ENCODE results near the gene TXNDC12. TPM values are rescaled to one million over a fixed set of nuclear protein-coding genes. Genes with fewer than 3 reads are reported as not detected.
"Not testable (repeated sequence)": the region's sequence is repeated elsewhere in the genome, so short reads cannot be mapped to it uniquely, and the experiment has no call there.

The TXNDC12 gene
- total RNA-seq, 5 donors from 2014 or later (not counting 1 experiment from before 2014, with no cell fraction given): 26.1 to 44.8 (median 40.3) TPM

DNA sequence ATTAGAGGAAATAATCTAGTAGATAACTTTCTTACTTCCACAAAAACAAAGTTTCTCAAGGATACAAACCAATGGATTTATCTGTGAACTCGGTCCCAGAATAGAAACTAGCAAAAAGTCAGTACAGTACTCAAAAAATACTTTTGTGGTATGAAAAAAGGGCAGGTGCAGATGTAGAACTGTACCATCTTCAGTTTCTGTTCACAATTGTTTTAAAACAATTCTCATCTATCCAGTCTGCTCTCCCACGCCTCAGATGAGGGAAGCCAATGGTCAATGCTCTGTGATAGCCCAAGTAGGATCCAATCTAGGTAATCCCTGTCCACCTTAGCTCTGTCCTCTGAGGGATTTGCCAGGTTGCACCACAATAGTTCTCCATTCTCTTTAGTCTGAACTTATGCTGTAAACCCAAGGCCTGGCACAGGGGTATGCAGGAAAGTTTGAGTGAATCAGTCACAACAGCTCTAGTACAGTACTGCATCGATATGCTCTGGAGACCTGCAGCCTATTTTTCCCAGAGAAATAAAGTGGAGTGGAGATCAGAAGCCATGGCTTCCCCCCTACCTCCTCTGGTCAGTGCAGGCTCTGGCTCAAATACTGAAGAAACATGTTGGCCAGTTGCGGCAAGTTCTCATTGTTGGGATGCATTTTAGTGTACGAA is 22.7 kb downstream of the TXNDC12 start:
- peak overlapping the region; percentile 92 to 96 (median 93) for H3K4me3 Mint-ChIP-seq
- no peaks in the 10 kb centered on the region for H3K27me3 Mint-ChIP-seq
- POLR2A ChIA-PET: no interaction called here
- Histone ChIP-seq H3K4me3 (ENCODE audit: control insufficient read depth in 1 of 2, extremely low read depth in 1 of 2, low read length in 1 of 2) (peak overlapping the region; percentile 86 to 95), H3K27ac (ENCODE audit: low read length) (no peak overlapping the region), H3K27me3 (replicated peaks in 1 of 2; ENCODE audit: control insufficient read depth in 2 of 2, extremely low read depth in 1 of 2, insufficient read depth in 2 of 2, low read length in 1 of 2) (no peaks in the 10 kb centered on the region), H3K36me3 (ENCODE audit: control insufficient read depth in 2 of 2, extremely low read depth in 1 of 2, insufficient read depth in 1 of 2, low read length in 1 of 2) (peaks cover 0 to 7% of the 10 kb centered on the region in 2 donors), H3K9me3 (no peaks in the 10 kb centered on the region), H3K4me1 (ENCODE audit: control insufficient read depth in 1 of 2, extremely low read depth in 1 of 2, insufficient read depth in 2 of 2, low read length in 2 of 2) (peaks cover 12 to 30% of the 10 kb centered on the region in 2 experiments)
- H3K36me3 Mint-ChIP-seq: peaks cover 23% of the 10 kb centered on the region
- peaks cover 40 to 42% (median 42%) of the 10 kb centered on the region in 3 donors for H3K4me1 Mint-ChIP-seq
- peak in 1 of 35 experiments; percentile 9 for DNase-seq
- ATAC-seq (replicated peaks in 1 of 4): no peak
- peak overlapping the region in 1 of 2 donors; percentile 95 for H3K27ac Mint-ChIP-seq
- no peaks in the 10 kb centered on the region for H3K9me3 Mint-ChIP-seq
- CTCF ChIA-PET: no interaction called here
- 40% methylated on average over 3 of the region's 5 CpGs for WGBS (ENCODE audit: insufficient coverage)

DNA sequence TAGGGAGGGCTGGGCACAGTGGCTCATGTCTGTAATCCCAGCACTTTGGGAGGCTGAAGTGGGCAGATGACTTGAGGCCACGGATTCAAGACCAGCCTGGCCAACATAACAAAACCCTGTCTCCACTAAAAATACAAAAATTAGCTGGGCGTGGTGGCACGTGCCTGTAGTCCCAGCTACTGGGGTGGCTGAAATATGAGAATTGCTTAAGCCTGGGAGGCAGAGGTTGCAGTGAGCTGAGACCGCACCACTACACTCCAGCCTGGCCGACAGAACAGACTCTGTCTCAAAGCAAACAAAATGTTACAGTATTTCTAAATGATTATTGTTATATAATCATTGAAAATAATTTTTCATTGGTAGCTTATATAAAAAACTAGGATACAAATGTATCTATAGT is 26.2 kb downstream of the TXNDC12 start:
- Histone ChIP-seq H3K36me3 (ENCODE audit: control insufficient read depth in 2 of 2, extremely low read depth in 1 of 2, insufficient read depth in 1 of 2, low read length in 1 of 2) (peaks cover 11 to 27% of the 10 kb centered on the region in 2 donors), H3K4me1 (ENCODE audit: control insufficient read depth in 1 of 2, extremely low read depth in 1 of 2, insufficient read depth in 2 of 2, low read length in 2 of 2) (peaks cover 12 to 28% of the 10 kb centered on the region in 2 experiments)
- H3K27me3 Mint-ChIP-seq; H3K4me3 ChIP-seq (ENCODE audit: control insufficient read depth in 1 of 2, extremely low read depth in 1 of 2, low read length in 1 of 2); ATAC-seq (replicated peaks in 1 of 4); H3K27ac ChIP-seq (ENCODE audit: low read length); DNase-seq; POLR2A ChIA-PET; H3K4me3 Mint-ChIP-seq; H3K9me3 ChIP-seq; H3K27ac Mint-ChIP-seq; H3K9me3 Mint-ChIP-seq; CTCF ChIA-PET; H3K27me3 ChIP-seq (replicated peaks in 1 of 2; ENCODE audit: control insufficient read depth in 2 of 2, extremely low read depth in 1 of 2, insufficient read depth in 2 of 2, low read length in 1 of 2): not testable (repeated sequence)
- H3K4me1 Mint-ChIP-seq: peaks cover 35 to 39% (median 37%) of the 10 kb centered on the region in 3 donors
- H3K36me3 Mint-ChIP-seq: peaks cover 35% of the 10 kb centered on the region
- WGBS (ENCODE audit: insufficient coverage): no CpG with 5 or more reads among the region's 5 CpGs

DNA sequence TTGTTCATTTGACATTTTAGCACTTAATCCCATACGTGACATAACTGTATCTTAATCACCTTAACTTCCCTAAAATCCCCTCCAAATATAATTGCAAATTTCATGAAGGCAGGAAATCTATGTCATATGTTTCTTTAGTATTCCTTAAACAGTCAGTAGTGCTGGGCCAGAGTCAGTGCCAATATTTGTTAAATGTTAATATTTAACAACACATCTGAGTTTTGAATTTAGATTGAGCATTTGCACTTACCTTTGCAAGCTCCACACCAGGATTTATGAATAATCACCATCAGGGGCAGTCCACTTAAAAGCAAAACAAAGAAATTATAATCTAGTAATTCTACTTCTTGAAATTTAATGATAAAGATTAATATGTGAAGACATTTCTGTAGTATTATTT is 26.7 kb downstream of the TXNDC12 start:
- Histone ChIP-seq H3K36me3 (ENCODE audit: control insufficient read depth in 2 of 2, extremely low read depth in 1 of 2, insufficient read depth in 1 of 2, low read length in 1 of 2) (peaks cover 12 to 32% of the 10 kb centered on the region in 2 donors), H3K27me3 (replicated peaks in 1 of 2; ENCODE audit: control insufficient read depth in 2 of 2, extremely low read depth in 1 of 2, insufficient read depth in 2 of 2, low read length in 1 of 2) (no peaks in the 10 kb centered on the region), H3K9me3 (no peaks in the 10 kb centered on the region), H3K4me1 (ENCODE audit: control insufficient read depth in 1 of 2, extremely low read depth in 1 of 2, insufficient read depth in 2 of 2, low read length in 2 of 2) (peaks cover 10 to 25% of the 10 kb centered on the region in 2 experiments), H3K27ac (ENCODE audit: low read length) (no peak overlapping the region), H3K4me3 (ENCODE audit: control insufficient read depth in 1 of 2, extremely low read depth in 1 of 2, low read length in 1 of 2) (no peak overlapping the region)
- ATAC-seq (replicated peaks in 1 of 4) (no peak), DNase-seq (no peak)
- H3K27me3 Mint-ChIP-seq: no peaks in the 10 kb centered on the region
- H3K4me3 Mint-ChIP-seq: no peak overlapping the region
- CTCF ChIA-PET: no interaction called here
- H3K27ac Mint-ChIP-seq: no peak overlapping the region
- peaks cover 41% of the 10 kb centered on the region for H3K36me3 Mint-ChIP-seq
- POLR2A ChIA-PET: no interaction called here
- WGBS (ENCODE audit: insufficient coverage): no CpG with 5 or more reads among the region's 1 CpG
- no peaks in the 10 kb centered on the region for H3K9me3 Mint-ChIP-seq
- H3K4me1 Mint-ChIP-seq: peaks cover 33 to 34% (median 34%) of the 10 kb centered on the region in 3 donors

GRCh38 chr1:52026278-52026677 is 28.7 kb downstream of the TXNDC12 start:
- peaks cover 49% of the 10 kb centered on the region for H3K36me3 Mint-ChIP-seq
- H3K27me3 ChIP-seq (replicated peaks in 1 of 2; ENCODE audit: control insufficient read depth in 2 of 2, extremely low read depth in 1 of 2, insufficient read depth in 2 of 2, low read length in 1 of 2): no peaks in the 10 kb centered on the region
- H3K27ac ChIP-seq (ENCODE audit: low read length): no peak overlapping the region
- peaks cover 0 to 10% of the 10 kb centered on the region in 2 experiments for H3K4me1 ChIP-seq (ENCODE audit: control insufficient read depth in 1 of 2, extremely low read depth in 1 of 2, insufficient read depth in 2 of 2, low read length in 2 of 2)
- ChIA-PET CTCF (no interaction called here), POLR2A (interaction anchor here in 1 of 2 donors (0.6 kb wide), 1 partner anchor 189 kb away, joined by 5 read pairs; no protein-coding TSS in a partner anchor)
- H3K4me3 ChIP-seq (ENCODE audit: control insufficient read depth in 1 of 2, extremely low read depth in 1 of 2, low read length in 1 of 2): no peak overlapping the region
- no peaks in the 10 kb centered on the region for H3K9me3 ChIP-seq
- no peak overlapping the region for H3K4me3 Mint-ChIP-seq
- WGBS (ENCODE audit: insufficient coverage): 92% methylated on average over 2 of the region's 2 CpGs
- no peak overlapping the region for H3K27ac Mint-ChIP-seq
- ATAC-seq (replicated peaks in 1 of 4) (no peak), DNase-seq (no peak)
- no peaks in the 10 kb centered on the region for H3K27me3 Mint-ChIP-seq
- peaks cover 17 to 19% (median 17%) of the 10 kb centered on the region in 3 donors for H3K4me1 Mint-ChIP-seq
- no peaks in the 10 kb centered on the region for H3K9me3 Mint-ChIP-seq
- H3K36me3 ChIP-seq (ENCODE audit: control insufficient read depth in 2 of 2, extremely low read depth in 1 of 2, insufficient read depth in 1 of 2, low read length in 1 of 2): peaks cover 12 to 44% of the 10 kb centered on the region in 2 donors

DNA sequence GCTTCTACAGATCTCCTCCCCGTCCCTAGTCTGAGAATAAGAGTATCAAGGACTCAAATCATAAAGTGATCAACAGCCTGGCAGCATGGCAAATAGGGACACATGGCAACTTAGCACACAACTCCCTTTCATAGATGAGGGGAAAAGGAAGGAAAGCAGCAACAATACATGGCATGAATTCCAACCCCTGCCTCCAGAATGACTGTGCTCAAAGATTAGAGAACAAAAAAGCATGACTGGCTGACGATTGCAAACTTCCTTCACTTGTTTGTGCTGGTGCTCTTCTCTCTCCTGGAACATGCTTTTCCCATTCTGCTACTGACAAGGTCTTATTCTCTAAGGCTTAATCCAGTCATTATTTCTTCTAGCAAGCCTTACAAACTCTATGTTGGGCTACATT is 32.9 kb downstream of the TXNDC12 start:
- Histone ChIP-seq H3K4me3 (ENCODE audit: control insufficient read depth in 1 of 2, extremely low read depth in 1 of 2, low read length in 1 of 2) (no peak overlapping the region), H3K27me3 (replicated peaks in 1 of 2; ENCODE audit: control insufficient read depth in 2 of 2, extremely low read depth in 1 of 2, insufficient read depth in 2 of 2, low read length in 1 of 2) (no peaks in the 10 kb centered on the region), H3K4me1 (ENCODE audit: control insufficient read depth in 1 of 2, extremely low read depth in 1 of 2, insufficient read depth in 2 of 2, low read length in 2 of 2) (no peaks in the 10 kb centered on the region), H3K9me3 (no peaks in the 10 kb centered on the region), H3K36me3 (ENCODE audit: control insufficient read depth in 2 of 2, extremely low read depth in 1 of 2, insufficient read depth in 1 of 2, low read length in 1 of 2) (peaks cover 12 to 51% of the 10 kb centered on the region in 2 donors), H3K27ac (ENCODE audit: low read length) (no peak overlapping the region)
- ATAC-seq (replicated peaks in 1 of 4) (no peak), DNase-seq (no peak)
- POLR2A ChIA-PET: no interaction called here
- no peaks in the 10 kb centered on the region for H3K27me3 Mint-ChIP-seq
- H3K4me1 Mint-ChIP-seq: peaks cover 0 to 4% (median 0%) of the 10 kb centered on the region in 3 donors
- CTCF ChIA-PET: interaction anchor here in 1 of 2 donors (0.7 kb wide), 1 partner anchor 63 kb away, joined by 4 read pairs; no protein-coding TSS in a partner anchor
- no peak overlapping the region for H3K4me3 Mint-ChIP-seq
- H3K9me3 Mint-ChIP-seq: no peaks in the 10 kb centered on the region
- H3K36me3 Mint-ChIP-seq: peaks cover 50% of the 10 kb centered on the region
- H3K27ac Mint-ChIP-seq: no peak overlapping the region
- WGBS (ENCODE audit: insufficient coverage): 86% methylated on average over 1 of the region's 2 CpGs

GRCh38 chr1:52008071-52008809 is 46.8 kb downstream of the TXNDC12 start:
- CTCF ChIA-PET: interaction anchor here in 1 of 2 donors (0.5 to 0.6 kb wide), 2 partner anchors 18 to 38 kb away, joined by 4 to 5 read pairs; partner anchors contain the start of gene RAB3B
- no CpG with 5 or more reads among the region's 7 CpGs for WGBS (ENCODE audit: insufficient coverage)
- ATAC-seq (replicated peaks in 1 of 4): no peak

More at GRCh38 chr1:52008071-52008809, 46.8 kb downstream of the TXNDC12 start:
- no peaks in the 10 kb centered on the region for H3K9me3 Mint-ChIP-seq
- Histone ChIP-seq H3K27me3 (replicated peaks in 1 of 2; ENCODE audit: control insufficient read depth in 2 of 2, extremely low read depth in 1 of 2, insufficient read depth in 2 of 2, low read length in 1 of 2) (peaks cover 4% of the 10 kb centered on the region in 2 experiments), H3K4me3 (ENCODE audit: control insufficient read depth in 1 of 2, extremely low read depth in 1 of 2, low read length in 1 of 2) (no peak overlapping the region), H3K9me3 (no peaks in the 10 kb centered on the region), H3K27ac (ENCODE audit: low read length) (no peak overlapping the region), H3K36me3 (ENCODE audit: control insufficient read depth in 2 of 2, extremely low read depth in 1 of 2, insufficient read depth in 1 of 2, low read length in 1 of 2) (no peaks in the 10 kb centered on the region), H3K4me1 (ENCODE audit: control insufficient read depth in 1 of 2, extremely low read depth in 1 of 2, insufficient read depth in 2 of 2, low read length in 2 of 2) (no peaks in the 10 kb centered on the region)
- no peak for DNase-seq
- H3K27ac Mint-ChIP-seq: no peak overlapping the region
- peaks cover 19 to 32% of the 10 kb centered on the region in 2 donors for H3K27me3 Mint-ChIP-seq
- no peaks in the 10 kb centered on the region for H3K36me3 Mint-ChIP-seq
- H3K4me3 Mint-ChIP-seq: no peak overlapping the region
- no peaks in the 10 kb centered on the region for H3K4me1 Mint-ChIP-seq
- POLR2A ChIA-PET: no interaction called here

Data from T-cell (primary cell).